Inflammatory macrophage treated with lipopolysaccharide for 4 hours (primary cell): Measurements from ENCODE around the gene PPP2R3B.
A peak's percentile ranks its signal among the peaks of the same experiment; 100 is the strongest.
"Not testable (repeated sequence)": the region's sequence is repeated elsewhere in the genome, so short reads cannot be mapped to it uniquely, and the experiment has no call there.

ENCODE experiments used
- DNase-seq: peaks from one replicate; pipeline ENCODE4 v3.0.0-alpha.2; 2020

PPP2R3B gene

DNA sequence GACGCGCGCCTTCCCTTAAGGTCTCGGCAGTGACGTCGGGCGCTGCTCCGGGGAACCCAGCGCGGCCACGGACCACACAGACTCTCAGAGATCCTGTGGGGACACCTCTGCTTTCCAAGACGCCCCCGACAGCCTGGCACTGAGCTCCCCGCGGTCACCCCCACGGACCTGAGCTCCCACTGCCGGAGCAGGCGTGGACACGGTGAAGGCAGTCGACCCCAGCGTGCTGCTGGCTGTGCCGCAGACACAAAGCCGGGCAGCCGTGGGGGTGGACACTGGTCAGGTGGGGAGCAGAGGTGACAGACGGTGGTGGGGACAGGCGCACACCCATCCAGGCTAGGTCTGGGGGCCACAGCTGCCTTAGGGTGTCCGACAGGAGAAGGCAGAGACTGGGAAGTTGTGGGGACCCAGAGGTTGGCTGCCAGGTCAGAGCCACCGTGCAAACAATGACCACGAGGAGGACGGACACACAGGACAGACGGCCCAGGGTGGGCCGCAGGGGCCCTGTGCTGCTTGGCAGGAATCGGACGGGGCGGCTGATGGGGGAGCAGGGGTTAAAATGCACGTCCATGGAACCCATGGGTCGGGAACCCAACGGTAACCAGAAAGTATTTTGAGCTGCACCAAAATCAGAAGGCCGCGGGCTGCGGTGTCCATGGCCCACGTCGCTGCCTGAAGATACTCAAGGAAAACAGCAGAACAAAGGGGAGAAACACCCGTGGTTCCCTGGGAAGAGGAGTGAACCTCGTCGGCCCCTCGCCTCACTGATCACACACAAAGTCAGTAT, 51.5 kb downstream of the PPP2R3B start:
- DNase-seq = no peak

DNA sequence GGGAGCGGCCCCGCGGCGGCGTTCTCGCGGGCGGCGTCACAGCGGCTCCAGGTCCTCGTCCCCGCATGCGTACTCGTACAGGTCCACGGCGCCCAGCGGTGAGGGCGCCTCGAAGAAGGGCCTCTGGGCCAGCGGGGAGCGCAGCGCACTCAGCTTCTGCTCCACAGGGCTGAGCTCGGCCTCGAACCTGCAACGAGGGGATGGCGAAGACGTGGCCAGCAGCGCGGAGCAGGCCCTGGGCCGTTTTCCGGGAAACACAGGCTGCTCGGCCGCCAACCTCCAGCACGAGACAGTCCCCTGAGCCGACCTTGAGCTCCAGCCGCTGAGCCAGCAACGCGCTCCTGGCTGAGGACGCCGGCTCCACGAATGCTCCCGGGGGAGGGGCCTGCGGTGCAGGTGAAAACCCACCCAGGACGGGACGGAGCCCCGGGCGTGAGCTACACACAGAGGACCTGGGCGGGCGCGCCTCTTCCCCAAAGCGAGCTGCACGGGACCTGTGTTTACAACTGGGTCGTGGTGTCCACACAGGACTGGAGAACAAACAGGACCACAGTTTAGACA, 52.3 kb downstream of the PPP2R3B start:
- no peak for DNase-seq

DNA sequence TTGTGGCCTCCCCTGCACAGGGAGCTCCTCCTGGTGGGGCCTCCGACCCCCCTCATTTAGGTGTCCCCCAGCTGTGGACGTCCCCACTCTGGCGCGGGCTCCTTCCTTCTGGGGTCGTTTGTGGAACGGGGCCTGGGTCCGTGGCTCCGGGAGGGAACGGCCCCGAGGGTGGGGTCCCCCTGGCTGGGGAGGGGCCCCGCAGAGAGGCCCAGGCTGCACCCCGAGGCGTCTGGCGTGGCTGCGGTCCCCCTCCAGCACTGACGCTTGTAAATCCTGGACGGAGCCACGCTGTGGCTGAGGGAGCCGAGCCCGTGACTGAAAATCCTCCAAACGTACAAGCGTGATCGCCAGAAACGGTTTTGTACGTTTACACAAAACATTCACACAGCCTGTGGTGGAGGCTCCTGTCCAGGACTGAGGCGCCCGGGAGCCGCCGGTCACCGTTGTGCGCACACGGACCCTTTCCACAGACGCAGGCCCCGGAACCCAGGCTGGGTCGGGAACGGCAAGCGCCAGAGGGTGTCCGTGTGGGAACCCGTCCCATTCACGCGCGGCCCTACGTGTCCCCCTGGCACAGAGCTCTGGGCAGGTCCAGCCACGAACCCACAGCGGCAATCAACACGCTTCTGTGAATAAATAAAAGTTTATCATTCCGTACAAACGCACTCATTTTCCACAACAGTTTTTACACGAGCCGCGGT, 52.9 kb downstream of the PPP2R3B start:
- no peak for DNase-seq

DNA sequence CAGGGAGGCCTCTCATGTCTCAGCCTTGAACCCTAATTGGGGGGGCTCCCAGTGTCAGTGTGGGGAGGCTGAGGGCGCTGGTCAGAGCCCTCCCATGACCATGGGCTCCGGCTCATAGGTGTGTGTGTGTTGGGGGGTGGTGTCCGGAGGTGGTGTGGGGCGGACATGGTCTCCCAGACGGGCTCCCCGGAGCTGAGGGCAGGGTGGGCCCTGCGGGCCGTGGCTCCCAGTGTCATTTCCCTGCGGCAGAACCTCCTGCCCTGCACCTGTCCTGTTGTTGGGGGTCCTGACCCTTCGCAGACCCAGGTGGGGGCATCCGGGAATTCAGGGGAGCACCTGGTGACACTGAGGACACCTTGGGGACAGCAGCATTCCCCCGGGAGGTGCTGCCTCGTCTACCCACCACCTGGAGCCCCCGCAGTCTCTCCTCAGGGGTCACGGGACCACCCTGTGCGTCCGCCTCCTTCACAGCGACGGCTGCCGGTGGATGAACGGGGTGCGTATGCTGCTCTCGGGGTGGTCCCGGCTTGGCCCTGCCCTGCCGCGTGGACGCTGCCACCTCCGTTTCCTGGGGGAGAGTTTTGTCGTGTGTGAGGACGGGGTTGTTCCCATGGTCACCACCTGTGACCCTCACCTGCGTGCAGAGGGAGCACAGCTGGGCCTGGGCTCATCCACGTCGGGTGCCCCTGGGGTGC, 53.6 kb downstream of the PPP2R3B start:
- DNase-seq = no peak

DNA sequence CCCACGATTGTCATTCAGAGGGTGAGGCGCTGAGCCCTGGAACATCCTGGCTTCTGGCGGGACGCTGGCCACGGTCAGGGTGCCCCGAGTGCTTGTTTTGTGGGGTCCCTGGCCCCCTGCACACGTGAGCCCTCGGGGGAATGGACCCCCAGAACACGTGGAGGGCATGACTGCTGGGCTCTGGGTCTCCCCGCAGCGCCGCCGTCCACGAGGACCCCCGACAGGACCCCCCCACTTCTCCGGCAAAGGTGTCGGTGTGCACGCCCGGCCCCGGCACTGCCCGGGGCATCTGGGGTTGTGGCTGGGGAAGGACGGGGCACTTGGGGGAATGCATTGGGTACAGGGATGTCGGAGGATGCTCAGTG, 54.2 kb downstream of the PPP2R3B start:
- DNase-seq = no peak

DNA sequence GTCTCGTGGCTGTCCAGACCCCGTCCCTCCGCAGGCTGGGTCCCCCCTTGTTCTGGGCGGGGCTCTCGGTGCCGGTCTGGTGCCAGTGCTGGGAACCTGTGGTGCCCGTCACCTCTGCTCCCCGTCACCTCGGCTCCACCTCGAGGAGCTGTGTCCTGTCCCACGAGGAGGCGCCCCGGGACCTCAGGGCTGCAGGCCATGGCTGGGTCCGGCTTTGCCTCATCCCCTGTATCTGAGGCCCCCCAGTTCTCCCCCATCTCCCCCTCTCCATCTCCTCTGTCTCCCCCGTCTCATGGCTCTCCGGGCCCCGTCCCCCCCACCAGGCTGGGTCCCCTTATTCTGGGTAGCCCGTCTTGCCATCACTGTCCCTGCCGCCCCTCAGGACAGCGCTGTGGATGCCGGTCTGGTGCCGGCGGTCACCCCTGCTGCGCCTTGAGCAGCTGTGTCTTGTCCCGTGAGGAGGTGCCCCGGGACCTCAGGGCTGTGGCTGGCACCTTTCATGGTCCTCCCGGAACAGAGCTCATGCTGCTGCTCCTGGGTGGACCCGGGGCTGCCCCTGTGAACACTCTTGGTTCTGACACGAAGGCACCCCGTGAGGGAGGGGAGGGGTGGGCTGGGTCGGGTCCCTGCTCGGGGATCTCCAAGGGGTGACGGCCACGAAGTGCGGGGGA, 54.7 kb downstream of the PPP2R3B start:
- no peak for DNase-seq

DNA sequence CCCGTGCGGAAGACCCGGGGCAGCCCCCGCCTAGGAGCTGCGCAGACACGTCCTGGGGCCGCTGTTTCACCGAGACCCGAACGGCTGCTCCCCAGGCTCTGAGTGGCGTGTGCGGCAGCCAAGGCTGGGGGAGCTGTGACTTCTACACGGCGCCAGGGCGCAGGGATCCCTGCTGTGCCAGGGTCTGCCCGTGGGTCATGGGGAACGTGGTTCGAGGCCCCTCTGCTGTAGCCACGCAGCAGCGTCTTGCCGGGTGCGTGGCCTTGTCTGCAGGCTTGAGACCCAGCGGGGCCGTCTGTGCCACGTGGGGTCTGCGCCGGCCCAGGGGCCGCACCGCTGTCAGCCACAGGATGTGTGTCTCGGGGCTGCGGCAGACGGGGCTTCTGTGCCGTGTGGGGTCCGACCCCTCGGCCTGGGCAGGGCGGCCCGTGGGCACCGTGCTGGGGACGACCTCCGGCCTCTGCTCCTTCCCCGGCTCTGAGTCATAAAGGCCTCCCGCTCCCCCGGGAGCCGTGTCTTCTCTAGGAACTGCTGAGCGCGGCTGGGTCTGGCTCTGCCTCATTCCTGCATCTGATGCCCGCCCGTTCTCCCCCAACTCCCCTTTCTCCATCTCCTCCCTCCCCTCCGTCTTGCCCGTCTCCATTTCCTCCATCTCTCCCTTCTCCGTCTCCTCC, 55.4 kb downstream of the PPP2R3B start:
- DNase-seq = no peak

DNA sequence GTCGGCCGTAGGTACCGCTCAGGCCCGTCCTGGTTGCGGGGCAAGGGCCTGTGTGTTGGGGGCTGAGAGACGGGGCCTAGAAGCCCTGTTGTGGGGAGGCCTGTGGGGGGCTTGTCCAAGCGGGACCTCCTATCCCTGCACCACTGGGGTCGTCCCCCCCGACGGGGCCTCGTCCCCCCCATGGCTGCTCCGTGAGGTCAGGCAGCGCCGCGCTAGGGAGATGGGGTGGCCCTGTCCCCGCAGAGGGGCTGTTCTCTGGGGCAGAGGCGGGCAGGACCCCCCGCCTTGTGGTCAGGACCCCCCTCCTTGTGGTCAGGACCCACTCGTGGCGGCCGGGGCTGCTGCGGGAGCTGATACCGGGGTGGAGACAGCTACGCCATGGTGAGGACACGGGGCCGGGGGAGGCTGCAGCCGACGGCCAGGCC, 56.0 kb downstream of the PPP2R3B start:
- no peak for DNase-seq

DNA sequence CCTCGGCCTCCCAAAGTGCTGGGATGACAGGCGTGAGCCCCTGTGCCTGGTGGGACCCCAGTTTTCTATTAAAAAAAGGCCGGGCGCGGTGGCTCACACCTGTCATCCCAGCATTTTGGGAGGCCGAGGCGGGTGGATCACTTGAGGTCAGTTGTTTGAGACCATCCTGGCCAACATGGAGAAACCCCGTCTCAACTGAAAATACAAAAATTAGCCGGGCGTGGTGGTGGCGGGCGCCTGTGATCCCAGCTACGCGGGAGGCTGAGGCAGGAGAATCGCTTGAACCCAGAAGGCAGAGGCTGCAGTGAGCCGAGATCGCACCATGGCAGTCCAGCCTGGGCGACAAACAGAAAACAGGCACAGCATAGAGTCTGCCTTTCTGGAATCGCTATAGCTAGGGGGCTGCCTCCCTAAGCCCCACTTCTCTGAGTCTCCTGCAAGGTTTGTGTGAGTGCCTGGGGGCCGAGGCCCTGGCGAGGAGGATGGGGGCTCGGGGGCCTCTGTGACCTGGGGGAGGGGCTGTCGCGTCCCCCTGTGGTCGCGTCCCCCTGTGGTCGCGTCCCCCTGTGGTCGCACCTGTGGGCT, 56.5 kb downstream of the PPP2R3B start:
- not testable (repeated sequence) for DNase-seq

DNA sequence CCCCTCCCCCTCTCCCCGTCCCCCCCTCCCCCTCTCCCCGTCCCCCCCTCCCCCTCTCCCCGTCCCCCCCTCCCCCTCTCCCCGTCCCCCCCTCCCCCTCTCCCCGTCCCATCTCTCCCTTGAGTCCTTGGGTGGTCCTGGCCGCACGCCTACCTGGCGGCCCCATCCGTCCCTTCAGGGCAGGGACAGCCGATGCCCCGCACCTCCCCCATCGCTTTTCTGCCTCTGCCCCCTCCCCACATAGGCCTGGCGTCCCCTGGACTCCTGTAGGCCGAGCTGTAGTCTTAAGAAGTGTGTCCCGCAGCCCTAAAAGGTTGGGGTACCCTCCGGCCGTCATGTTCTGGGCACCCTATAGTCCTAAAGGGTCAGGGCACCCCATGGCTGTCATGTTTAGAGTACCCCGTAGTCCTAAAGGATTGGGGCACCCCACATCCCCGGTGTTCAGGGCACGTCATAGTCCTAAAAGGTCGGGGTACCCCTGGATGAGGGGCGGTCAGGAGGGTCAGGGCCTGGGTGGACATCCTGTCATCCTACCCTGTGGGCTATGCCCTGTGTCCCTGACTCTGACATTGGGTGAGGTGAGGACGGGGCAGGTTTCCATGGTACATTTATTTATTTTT, 57.3 kb downstream of the PPP2R3B start:
- DNase-seq = no peak

DNA sequence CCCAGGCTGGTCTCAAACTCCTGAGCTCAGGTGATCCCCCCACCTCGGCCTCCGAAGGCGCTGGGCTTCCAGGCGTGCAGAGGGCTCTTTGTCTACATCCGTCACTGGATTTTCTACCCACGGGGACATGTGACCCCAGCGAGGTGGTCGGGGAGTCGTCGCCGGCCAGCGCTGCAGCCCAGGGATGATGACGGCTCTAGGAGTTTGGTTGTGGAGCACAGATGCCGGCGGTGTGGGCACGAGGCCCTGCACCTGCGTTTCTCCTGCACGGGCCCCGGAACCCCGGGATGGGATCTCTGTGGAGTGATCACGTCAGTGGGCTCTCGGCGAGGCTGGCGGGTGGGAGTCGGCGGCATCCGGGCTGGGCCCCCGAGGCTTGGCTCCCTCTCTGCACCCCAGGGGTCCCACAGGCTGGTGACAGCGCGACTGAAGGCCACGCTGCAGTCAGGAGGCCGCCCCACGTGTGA, 59.0 kb downstream of the PPP2R3B start:
- DNase-seq = no peak

DNA sequence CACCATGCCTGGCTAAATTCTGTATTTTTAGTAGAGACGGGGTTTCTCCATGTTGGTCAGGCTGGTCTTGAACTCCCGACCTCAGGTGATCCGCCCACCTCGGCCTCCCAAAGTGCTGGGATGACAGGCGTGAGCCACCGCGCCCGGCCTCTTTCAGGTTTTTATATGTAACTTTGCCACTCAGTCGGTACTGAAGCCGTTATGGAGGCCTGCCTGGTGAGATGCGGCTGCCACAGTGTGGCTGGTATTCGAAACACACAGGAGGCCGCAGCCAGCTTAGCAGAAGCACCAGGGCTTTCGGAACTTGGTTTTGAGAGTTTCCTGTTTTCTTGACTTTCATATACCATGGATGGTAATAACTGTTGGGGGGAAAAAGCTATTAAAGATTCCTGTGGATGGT, 62.0 kb downstream of the PPP2R3B start:
- peak; percentile 8 for DNase-seq

DNA sequence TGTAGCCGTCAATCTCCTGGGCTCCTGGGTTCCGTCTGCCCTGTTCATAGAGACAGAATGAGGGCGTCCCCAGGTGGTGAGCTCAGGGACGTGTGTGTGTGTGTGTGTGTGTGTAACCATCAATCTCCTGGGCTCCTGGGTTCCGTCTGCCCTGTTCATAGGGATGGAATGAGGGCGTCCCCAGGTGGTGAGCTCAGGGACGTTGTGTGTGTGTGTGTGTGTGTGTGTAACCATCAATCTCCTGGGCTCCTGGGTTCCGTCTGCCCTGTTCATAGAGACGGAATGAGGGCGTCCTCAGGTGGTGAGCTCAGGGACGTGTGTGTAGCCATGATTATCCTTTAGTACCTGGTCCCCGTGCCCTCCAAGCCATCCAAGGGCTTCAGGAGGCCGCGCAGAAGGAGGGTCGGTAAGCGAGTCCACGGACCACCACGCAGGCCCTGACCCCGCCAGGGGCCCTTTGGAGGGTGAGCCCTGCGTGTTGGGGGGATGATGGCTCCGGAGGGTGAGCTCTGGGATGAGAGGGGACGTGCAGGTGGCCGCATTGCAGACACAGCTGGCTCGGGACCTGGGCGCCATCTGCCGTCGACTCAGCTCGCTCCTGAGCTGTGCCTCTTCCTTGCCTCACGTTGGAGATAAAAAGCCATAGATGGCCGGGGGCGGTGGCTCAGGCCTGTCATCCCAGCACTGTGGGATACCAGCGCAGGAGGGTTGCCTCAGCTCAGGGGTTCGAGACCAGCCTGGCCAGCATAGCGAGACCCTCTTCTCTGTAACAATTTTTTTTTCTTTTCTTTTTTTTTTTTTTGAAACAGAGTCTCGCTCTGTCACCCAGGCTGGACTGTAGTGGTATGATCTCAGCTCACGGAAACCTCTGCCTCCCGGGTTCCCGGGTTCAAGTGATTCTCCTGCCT, 62.7 kb downstream of the PPP2R3B start:
- peak; percentile 23 for DNase-seq

DNA sequence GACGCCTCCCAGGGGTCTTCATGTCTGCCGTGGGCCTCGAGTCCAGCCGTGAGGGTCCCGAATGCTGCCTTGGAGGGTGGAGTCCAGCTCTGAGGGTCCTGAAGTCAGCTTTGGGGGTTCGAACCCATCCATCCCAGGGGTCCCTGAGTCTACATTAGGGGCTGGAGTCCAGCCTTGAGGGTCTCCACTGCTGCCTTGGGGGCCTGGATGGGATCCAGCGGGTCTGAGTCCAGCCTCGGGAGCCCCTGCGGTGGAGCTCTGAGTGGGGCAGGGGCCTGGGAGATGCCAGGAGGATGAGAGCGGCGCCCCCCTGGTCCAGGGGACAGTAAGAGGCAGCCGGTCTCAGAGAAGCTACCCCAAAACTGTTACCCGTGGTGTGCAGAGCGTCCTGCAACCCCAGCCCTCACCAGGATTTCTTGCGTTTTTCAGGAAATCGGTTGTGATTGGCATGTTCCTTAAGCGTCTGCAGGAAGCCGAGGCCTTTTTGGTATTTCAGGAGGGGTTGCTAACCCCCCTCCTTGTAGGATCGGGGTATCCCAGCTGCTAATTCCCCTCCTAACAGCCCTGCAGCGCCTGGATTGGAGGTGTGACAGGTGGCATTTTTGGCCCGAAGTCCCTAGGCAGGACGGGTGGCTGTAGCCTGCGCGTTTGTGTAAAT, 66.5 kb downstream of the PPP2R3B start:
- DNase-seq = peak; percentile 27

DNA sequence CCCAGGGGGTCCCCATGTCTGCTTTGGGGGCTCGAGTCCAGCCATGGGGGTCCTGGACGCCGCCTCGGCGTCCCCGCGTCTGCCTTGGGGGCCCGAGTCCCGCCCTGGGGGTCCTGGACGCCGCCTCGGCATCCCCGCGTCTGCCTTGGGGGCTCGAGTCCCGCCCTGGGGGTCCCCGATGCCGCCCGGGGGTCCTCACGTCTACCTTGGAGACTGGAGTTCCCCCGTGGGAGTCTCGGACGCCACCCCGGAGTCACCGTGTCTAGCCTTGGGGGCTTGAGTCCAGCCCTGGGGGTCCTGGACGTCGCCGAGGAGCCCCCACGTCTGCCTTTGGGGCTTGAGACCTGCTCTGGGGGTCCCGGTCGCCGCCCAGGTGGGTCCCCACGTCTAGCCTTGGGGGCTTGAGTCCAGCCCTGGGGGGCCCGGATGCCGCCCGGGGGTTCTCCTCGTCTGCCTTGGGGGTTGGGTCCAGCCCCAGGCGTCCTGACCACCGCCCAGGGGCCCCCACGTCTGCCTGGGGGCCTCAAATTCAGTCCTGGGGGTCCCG, 67.1 kb downstream of the PPP2R3B start:
- no peak for DNase-seq

DNA sequence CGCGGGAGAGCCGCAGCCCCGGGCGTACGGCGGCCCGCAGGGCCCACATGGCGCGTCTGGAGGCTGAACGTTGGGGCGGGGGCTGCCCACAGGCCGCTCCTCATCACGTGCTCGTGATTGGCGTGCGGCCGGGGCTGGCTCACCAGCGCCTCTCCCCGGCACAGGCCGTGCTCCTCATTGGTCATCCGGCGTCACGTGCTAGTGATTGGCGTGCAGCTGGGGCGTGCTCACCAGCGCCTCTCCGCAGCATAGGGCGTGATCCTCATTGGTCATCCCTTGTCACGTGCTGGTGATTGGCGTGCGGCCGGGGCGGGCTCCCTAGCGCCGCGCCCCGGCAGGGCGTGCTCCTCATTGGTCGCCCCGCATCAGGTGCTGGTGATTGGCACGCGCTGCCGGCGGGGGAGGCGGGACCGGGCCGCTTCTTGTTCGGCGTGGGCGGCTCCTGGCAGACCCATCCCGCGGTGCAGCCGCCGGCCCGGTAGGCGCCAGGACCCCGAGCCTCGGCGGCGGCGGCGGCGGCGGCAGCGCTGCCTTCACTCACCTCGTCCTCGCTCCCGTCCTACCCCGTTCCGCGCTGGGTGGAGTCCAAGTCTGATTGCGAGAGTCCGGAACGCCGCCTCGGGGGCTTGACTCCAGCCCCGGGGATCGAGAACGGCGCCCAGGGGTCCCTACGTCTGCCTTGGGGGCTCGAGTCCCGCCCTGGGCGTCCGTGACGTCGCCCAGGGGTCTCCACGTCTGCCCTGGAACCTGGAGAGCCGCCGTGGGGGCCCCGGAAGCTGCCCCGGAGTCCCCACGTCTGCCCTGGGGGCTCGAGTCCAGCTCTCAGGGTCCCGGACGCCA, 67.7 kb downstream of the PPP2R3B start, which contains the start of gene GTPBP6:
TSS of gene GTPBP6 (minus strand) at position 58 of the 840 bp plus-strand sequence. CDS start at position 49, 9 bp downstream.
- peak; percentile 100 for DNase-seq

DNA sequence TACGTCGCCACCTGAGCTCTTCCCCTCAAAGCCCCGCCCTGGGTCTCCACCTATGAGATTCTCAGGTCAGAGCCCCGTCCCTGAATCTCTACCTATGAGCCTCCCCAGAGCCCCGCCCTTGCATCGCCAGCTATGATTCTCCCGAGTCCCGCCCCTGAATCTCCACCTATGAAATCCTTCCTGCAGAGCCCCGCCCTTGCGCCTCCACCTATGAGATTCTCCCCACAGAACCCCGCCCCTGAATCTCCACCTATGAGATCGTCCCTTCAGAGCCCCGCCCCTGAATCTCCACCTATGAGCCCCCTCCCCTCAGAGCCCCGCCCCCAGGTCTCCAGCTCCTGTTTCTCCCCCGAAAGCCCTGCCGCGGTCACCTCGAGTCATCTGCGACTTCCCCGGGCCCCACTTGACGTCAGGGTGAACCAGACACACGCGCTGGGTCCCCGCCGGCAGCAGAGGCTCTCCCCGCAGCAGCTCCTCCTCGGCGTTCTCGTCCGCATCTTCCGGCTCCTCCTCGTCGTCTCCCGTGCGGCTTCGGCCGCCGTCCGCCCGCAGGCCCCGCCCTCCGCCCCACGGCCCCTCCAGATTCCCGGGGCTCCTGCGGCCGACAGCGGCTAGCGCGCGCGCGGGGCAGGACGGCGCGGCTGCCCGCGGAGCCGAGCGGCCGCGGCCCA, 68.5 kb downstream of the PPP2R3B start:
- peak; percentile 99 for DNase-seq
